T-helper 17 cell (primary cell): ENCODE measurements around the gene IRX6. TPM values are rescaled to one million over a fixed set of nuclear protein-coding genes. Genes with fewer than 3 reads are reported as not detected.

ENCODE experiments used
- ATAC-seq: fragments of 150-1000 bp; cut with Tn5 transposase; 2 replicates; pipeline ENCODE4 v1.10.0; 2021; ENCODE audit warnings: mild to moderate bottlenecking, moderate library complexity
- DNase-seq, 3 donors: peaks; one replicate each; pipeline versions ENCODE4 v3.0.0 to v3.0.0-alpha.2; 2020 to 2021
- H3K9me3 ChIP-seq: one replicate; pipeline ENCODE4 v1.7.0; 2013; ENCODE audit warnings: low read length, mild to moderate bottlenecking; ENCODE audit not compliant: control insufficient read depth, poor library complexity, severe bottlenecking
- H3K27ac Mint-ChIP-seq: one replicate; pipeline ENCODE4 v1.8.0; 2022; ENCODE audit warnings: mild to moderate bottlenecking, moderate library complexity, mixed read lengths
- H3K27me3 Mint-ChIP-seq: one replicate; pipeline ENCODE4 v1.8.0; 2022; ENCODE audit warnings: mixed read lengths
- H3K36me3 Mint-ChIP-seq: one replicate; pipeline ENCODE4 v1.8.0; 2022; ENCODE audit warnings: low read depth, mixed read lengths
- H3K4me1 Mint-ChIP-seq: one replicate; pipeline ENCODE4 v1.8.0; 2022; ENCODE audit warnings: mild to moderate bottlenecking, mixed read lengths
- H3K4me3 Mint-ChIP-seq: one replicate; pipeline ENCODE4 v1.8.0; 2022; ENCODE audit warnings: mild to moderate bottlenecking, moderate library complexity, mixed read lengths
- total RNA-seq, 4 donors: library from RNA in 2 of 4; stranded (reverse) in 2 of 4; gene quantifications; one replicate each; pipeline ENCODE4 v1.2.3 and lab custom pipeline; 2022 to 2026

Gene IRX6
- total RNA-seq, 2 donors from 2014 or later = not detected

DNA sequence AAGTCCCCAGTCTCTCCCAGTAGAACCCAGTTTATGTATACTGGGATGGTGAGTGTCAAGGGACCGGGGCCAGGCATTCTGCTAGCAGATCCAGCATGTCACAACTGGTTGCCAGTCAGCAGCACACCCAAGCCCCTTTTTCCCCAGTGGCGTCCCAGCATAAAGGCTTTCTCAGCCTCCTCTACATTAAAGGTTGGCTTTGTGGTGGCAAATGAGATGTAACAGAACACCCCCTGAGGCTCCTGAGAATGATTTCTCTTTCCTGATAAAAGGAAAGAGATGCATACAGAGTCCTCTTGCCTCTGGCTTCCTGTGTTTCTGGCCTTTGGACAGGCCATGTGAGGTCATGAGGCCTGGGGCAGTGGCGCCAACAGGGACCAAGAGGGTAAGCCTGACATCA is 27.9 kb downstream of the IRX6 start:
- no peaks in the 10 kb centered on the region for H3K9me3 ChIP-seq
- no peaks in the 10 kb centered on the region for H3K36me3 Mint-ChIP-seq
- peaks cover 13% of the 10 kb centered on the region for H3K27me3 Mint-ChIP-seq
- H3K4me1 Mint-ChIP-seq = no peaks in the 10 kb centered on the region
- no peak overlapping the region for H3K4me3 Mint-ChIP-seq
- H3K27ac Mint-ChIP-seq = no peak overlapping the region
- DNase-seq = no peak
- ATAC-seq = no peak

DNA sequence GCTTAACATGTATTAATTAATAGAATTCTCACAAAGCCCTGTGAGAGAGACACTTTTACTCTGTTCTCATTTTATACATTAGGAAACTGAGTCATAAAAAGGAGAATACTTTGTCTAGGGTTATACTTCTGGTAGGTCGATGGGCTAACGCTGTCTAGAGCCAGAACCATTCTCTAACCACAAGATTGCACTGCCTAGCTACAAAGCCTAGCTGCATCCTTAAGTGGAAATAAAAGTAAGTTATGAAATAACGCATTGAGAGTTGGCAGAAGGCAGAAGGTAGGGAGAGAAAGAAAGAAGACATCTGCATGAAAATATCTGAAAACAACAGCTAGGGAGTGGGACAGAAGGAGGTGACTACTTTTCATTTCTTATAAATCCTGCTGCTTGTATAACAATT is 33.2 kb downstream of the IRX6 start:
- H3K27me3 Mint-ChIP-seq = no peaks in the 10 kb centered on the region
- H3K27ac Mint-ChIP-seq = no peak overlapping the region
- H3K36me3 Mint-ChIP-seq = no peaks in the 10 kb centered on the region
- no peak for ATAC-seq
- no peaks in the 10 kb centered on the region for H3K4me1 Mint-ChIP-seq
- H3K9me3 ChIP-seq = no peaks in the 10 kb centered on the region
- H3K4me3 Mint-ChIP-seq = no peak overlapping the region
- DNase-seq = no peak

DNA sequence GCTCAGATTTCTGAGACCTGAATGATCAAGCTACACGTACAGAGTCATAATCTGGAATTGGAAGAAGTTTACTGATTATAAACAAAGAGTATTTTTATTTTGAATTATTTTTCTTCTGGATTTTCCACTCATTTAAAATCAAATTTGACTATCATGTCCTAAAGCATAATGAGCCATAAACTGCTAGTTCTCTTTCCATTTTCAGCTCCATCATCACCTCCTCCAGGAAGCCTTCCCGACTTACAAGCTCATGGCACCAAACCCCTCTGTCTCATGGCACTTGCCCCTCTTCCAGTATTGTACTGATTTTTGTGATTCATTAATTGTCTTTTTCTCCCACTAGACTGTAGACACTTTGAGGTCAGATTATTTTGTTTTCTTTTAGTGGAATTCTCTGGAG is 35.9 kb downstream of the IRX6 start:
- Mint-ChIP-seq H3K27me3 (peaks cover 5% of the 10 kb centered on the region), H3K36me3 (no peaks in the 10 kb centered on the region), H3K27ac (no peak overlapping the region), H3K4me3 (no peak overlapping the region), H3K4me1 (no peaks in the 10 kb centered on the region)
- ATAC-seq (no peak), DNase-seq (no peak)
- H3K9me3 ChIP-seq = no peaks in the 10 kb centered on the region

DNA sequence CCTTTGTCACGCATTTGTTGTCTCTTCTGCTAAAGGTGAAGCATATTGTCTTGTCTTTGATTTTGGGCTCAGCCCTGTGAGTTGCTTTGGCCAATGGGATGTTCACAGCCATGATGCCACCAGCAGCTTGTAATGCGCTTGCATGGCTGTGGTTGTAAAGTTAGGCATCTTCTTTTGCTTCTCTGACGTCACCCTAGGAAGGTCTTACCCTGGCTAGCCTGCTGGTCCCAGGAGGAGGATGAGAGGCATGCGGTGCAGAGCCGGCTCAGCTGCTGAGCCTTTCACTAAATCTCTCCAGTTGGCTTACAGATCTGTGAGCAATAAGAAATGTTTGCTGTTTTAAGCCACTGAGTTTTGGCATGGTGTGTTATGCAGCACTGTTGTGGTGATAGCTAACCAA is 40.8 kb downstream of the IRX6 start:
- no peaks in the 10 kb centered on the region for H3K36me3 Mint-ChIP-seq
- no peak for DNase-seq
- no peaks in the 10 kb centered on the region for H3K4me1 Mint-ChIP-seq
- no peak for ATAC-seq
- H3K4me3 Mint-ChIP-seq = no peak overlapping the region
- peaks cover 29% of the 10 kb centered on the region for H3K27me3 Mint-ChIP-seq
- no peaks in the 10 kb centered on the region for H3K9me3 ChIP-seq
- no peak overlapping the region for H3K27ac Mint-ChIP-seq

DNA sequence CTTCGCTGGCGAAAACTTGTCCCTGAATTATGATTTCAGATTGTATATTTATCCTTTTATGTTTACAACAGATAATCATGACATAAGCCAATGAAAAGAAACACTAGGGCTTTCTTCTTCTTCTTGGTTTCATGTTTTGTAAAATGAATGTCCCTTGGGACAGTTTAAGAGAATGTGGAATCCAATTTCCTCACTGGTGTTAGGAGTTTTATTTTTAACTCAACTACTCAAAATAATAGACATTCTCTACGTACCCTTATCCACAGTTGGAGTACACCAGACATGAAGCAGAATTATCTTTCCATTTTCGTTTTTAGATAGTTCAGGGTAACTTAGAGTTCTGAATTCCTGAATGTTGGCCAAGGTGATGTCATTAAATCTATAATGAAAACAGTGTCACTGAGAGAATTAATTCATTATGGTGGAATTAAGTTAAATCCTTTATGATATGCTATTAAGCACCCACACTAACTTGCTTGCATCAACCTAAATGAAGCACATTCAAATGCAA is 43.4 kb downstream of the IRX6 start:
- Mint-ChIP-seq H3K36me3 (peaks cover 4% of the 10 kb centered on the region), H3K27ac (no peak overlapping the region), H3K27me3 (peaks cover 55% of the 10 kb centered on the region), H3K4me1 (peaks cover 8% of the 10 kb centered on the region), H3K4me3 (no peak overlapping the region)
- no peaks in the 10 kb centered on the region for H3K9me3 ChIP-seq
- ATAC-seq (no peak), DNase-seq (no peak)

DNA sequence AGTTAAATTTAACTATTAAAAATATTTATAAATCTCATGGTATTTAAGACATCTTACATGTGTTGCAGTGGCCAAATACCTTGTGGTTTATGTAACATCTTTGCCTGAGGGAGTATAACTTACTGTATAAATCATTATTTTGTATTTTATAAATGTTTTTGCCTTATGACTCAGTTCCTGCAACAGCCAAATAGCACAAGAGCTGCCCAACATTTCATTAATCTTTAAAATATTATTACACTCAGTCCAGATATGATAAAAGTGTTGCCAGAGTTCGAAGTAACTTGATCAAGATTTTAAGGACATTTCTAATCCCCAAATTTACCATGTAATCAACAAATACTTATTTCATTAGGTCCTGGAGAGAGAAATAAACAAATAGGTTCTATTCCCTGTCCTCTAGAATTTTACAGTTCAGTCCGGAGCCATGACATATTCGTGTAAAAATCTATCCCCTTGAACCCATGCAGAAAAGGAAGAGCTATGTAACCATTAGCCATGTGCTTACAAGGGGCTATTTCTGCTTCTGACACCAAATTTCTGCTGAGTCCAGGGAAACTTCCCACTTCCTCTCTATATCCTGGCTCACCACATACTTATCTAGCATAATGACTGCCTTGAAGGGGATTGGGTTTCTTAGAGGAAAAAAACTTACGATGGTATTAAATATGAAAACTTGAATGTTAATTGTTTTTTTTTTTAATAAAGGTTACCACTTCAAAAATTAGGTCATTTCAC is 44.0 kb downstream of the IRX6 start:
- no peak overlapping the region for H3K4me3 Mint-ChIP-seq
- peaks cover 62% of the 10 kb centered on the region for H3K27me3 Mint-ChIP-seq
- H3K9me3 ChIP-seq = no peaks in the 10 kb centered on the region
- H3K27ac Mint-ChIP-seq = no peak overlapping the region
- ATAC-seq (no peak), DNase-seq (no peak)
- peaks cover 4% of the 10 kb centered on the region for H3K36me3 Mint-ChIP-seq
- H3K4me1 Mint-ChIP-seq = peaks cover 8% of the 10 kb centered on the region

DNA sequence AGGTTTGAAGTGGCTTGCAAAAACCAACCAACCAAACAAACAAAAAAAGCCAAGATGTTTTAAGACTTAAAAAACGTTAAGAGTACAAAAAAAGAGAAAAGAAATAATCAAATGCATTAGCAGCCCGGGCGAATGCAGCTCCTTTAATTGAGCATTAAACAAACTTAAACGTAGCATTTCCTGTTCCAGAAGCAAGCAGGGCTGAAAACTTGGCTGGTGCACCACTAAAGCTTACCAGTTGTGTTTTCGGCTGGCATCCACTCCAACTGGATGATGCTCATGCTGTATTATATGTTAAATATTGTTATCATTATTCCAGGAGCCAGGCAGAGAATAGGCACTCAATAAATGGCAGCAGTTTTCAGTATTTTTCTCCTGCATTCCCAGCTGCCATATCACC is 45.1 kb downstream of the IRX6 start:
- Mint-ChIP-seq H3K36me3 (peaks cover 4% of the 10 kb centered on the region), H3K27me3 (peaks cover 72% of the 10 kb centered on the region), H3K27ac (no peak overlapping the region), H3K4me3 (no peak overlapping the region), H3K4me1 (peaks cover 8% of the 10 kb centered on the region)
- ATAC-seq (no peak), DNase-seq (no peak)
- H3K9me3 ChIP-seq = no peaks in the 10 kb centered on the region

DNA sequence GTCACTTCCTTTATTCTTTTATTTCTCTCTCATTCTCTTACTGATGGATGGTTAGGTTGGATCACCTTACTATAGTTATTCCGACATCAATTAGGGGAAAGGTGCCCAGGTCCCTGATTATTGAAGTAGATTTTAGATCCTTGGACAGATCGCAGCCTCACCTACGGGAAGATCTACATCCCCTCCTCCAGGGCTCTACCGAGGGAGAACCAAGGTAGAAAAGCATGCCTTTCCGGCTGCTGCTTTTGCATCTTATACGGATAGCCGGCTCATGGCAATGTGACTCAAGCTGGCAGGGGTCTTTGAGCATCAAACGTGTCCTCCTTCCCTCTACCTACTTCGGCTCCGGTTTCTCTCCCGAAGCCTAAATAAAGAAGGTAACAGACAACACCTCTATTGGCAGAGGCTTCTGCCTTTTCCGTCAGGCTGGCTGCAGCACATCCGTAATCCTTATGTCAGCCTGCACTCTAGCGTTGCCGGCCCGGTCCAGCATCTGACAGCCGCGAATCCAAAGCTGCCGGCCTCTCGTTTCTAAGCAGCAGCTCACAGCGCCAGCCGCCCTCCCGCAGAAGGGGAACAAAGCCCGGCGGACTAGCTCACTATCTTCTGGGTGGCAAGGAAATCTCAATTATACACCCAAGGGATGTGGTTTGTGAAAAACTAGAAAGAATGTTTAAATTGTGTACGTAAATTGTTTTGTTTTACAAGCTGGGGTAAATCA is 46.9 kb downstream of the IRX6 start:
- Mint-ChIP-seq H3K4me1 (peaks cover 8% of the 10 kb centered on the region), H3K4me3 (peak overlapping the region; percentile 42), H3K27ac (no peak overlapping the region), H3K36me3 (peaks cover 4% of the 10 kb centered on the region), H3K27me3 (peaks cover 70% of the 10 kb centered on the region)
- no peaks in the 10 kb centered on the region for H3K9me3 ChIP-seq
- no peak for ATAC-seq
- no peak for DNase-seq

DNA sequence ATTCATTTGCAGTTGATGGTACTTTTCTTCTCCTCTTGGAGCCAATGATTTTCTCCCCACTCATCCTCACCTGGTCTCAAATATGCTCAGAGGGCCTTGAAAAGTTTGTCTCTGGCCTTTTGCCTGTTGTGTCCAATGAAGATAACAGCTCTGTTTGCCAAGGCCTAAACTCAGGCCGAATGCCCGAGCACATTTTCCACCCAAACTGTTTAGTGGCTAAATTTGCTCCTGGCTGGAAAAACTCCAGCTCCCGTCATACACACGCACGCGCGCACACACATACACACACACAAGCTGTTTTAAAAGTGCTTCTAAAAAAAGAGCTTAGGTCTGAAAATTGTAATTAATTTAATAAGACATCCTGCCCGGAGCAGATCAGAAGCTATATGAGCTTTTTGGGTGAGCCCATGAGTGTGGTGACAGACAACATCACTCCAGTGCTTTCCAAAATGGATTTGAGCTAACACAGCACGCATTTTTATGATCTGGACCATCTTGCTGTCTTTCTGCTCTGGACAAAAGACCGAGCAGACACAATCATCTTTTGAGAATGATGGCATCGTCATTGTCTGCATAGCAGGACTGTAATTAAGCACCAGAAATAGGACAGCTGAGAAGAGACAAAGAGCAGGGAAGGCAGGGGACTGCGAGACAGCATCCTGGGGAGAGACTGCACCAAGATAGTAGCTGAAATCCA is 48.9 kb downstream of the IRX6 start:
- Mint-ChIP-seq H3K4me3 (no peak overlapping the region), H3K36me3 (peaks cover 4% of the 10 kb centered on the region), H3K27me3 (peaks cover 64% of the 10 kb centered on the region), H3K4me1 (peaks cover 8% of the 10 kb centered on the region), H3K27ac (no peak overlapping the region)
- DNase-seq = no peak
- H3K9me3 ChIP-seq = no peaks in the 10 kb centered on the region
- ATAC-seq = no peak

DNA sequence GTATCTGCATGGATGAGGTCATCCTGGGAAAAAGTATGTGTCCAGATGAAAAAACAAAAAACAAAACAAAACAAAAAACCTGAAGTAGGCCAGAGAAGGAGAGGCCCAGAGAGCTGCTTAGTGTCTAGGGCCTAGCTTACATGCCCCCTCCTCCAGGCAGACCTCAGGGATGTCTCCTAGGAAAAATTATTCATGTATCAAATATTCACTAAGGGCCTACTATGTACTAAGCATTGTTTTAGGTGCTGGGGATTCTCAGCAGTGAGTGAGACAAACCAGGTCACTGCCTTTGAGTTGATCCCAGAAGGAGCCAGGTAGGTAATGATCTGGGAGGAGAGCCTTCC is 49.5 kb downstream of the IRX6 start:
- H3K4me3 Mint-ChIP-seq = no peak overlapping the region
- H3K9me3 ChIP-seq = no peaks in the 10 kb centered on the region
- peaks cover 4% of the 10 kb centered on the region for H3K36me3 Mint-ChIP-seq
- DNase-seq (no peak), ATAC-seq (no peak)
- H3K27me3 Mint-ChIP-seq = peaks cover 64% of the 10 kb centered on the region
- H3K27ac Mint-ChIP-seq = no peak overlapping the region
- H3K4me1 Mint-ChIP-seq = peaks cover 8% of the 10 kb centered on the region

DNA sequence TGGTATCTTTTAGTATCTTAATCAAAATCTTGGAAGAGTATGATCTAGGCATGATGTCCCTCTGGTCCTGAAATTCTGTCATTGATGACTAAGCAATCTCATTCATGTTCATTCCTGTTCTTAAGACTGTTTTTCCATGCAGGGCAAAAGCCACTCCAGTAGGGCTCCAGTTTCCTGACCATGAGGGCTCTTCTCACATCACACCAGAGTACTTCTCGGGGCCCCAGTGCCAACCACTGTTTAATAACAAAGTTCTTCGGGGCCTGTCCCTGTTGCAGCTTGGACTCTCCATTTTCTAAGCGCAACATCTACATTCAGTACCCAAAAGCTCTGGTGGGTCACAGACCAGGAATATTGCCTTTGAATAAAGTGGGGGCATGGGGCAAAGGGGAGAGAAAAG is 52.0 kb downstream of the IRX6 start:
- H3K4me3 Mint-ChIP-seq = no peak overlapping the region
- no peaks in the 10 kb centered on the region for H3K36me3 Mint-ChIP-seq
- no peak for ATAC-seq

DNA sequence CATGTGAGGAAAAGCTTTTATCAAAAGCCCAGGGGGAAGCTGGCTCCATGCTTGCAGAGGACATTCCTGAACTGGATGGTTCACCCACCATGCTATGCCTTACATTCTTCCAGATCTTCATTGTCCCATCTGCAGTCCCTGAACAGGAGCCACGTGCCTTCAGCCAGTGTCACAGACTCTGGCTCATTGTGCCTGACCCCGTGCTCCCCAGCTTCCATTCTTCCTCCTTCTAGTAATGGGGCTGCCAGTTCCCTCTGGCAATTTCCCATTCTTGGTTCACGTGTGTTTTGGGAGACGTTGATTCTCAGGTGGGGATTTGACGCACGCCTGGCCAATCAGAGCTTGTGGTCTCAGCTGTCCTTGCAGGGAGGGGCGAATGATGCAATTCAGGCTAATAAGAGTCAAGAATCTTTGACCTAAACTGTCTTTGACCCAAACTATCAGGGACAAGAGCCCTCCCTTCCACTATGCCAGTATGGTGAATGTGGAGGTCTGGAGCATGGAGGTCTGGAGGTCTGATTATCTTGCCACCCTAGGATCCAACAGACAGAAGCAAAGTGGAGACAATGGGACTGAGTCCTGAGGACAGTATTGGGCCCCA is 52.7 kb downstream of the IRX6 start:
- Mint-ChIP-seq H3K27ac (no peak overlapping the region), H3K36me3 (no peaks in the 10 kb centered on the region), H3K4me3 (no peak overlapping the region), H3K4me1 (no peaks in the 10 kb centered on the region), H3K27me3 (peaks cover 56% of the 10 kb centered on the region)
- no peak for DNase-seq
- ATAC-seq = no peak
- no peaks in the 10 kb centered on the region for H3K9me3 ChIP-seq

More for the DNA sequence above, 52.0 kb downstream of the IRX6 start:
- Mint-ChIP-seq H3K4me1 (peaks cover 1% of the 10 kb centered on the region), H3K27me3 (peaks cover 58% of the 10 kb centered on the region), H3K27ac (no peak overlapping the region)
- DNase-seq = no peak
- H3K9me3 ChIP-seq = no peaks in the 10 kb centered on the region

DNA sequence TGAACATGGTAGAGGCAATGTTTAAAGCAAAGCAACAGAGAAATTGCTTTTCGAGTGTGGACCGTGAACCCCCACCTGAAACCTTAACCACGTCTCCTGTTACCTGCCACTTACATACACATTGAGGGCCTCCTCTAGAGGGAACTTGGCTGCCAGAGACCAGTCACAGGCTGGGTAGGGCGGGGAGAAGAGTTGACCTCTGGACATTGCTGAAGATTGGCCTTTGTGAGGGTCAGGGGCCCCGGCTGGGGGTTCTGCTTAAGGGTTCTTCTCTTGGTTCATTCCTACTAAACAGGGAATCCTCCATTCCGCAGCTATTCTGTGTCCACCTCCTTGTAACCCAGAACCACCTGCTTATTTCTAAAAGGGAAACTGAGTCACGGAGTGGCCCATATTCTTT is 53.8 kb downstream of the IRX6 start:
- Mint-ChIP-seq H3K36me3 (no peaks in the 10 kb centered on the region), H3K4me1 (no peaks in the 10 kb centered on the region), H3K4me3 (no peak overlapping the region), H3K27ac (no peak overlapping the region), H3K27me3 (peaks cover 44% of the 10 kb centered on the region)
- H3K9me3 ChIP-seq = no peaks in the 10 kb centered on the region
- no peak for ATAC-seq
- no peak for DNase-seq
